GM23338 (cell line): ENCODE measurements around the gene TMEM231. TPM values are rescaled to one million over a fixed set of nuclear protein-coding genes. Genes with fewer than 3 reads are reported as not detected.

ENCODE experiments used
- ATAC-seq: fragments of 200-7000 bp; cut with Tn5 transposase; 3 replicates; pipeline ENCODE4 v1.9.1; 2020
- DNase-seq: peaks from one replicate; pipeline ENCODE4 v3.0.0-alpha.2; 2015; ENCODE audit warnings: low spot score
- H2AFZ ChIP-seq: fragments of 200-600 bp; sonication (generic); 2 replicates; pipeline ENCODE4 v1.8.0; 2016; ENCODE audit warnings: antibody characterized with exemption, mild to moderate bottlenecking, moderate library complexity
- H3F3A ChIP-seq: fragments of 200-600 bp; sonication (generic); replicated peaks from 2 replicates; pipeline ENCODE4 v1.8.0; 2017; ENCODE audit warnings: antibody characterized with exemption, mixed run types, low read depth
- H3K27ac ChIP-seq: fragments of 200-600 bp; sonication (generic); 2 replicates; pipeline ENCODE4 v1.6.1; 2016; ENCODE audit warnings: low read depth
- H3K27me3 ChIP-seq: fragments of 200-600 bp; sonication (generic); 2 replicates; pipeline ENCODE4 v1.8.0; 2016; ENCODE audit warnings: mild to moderate bottlenecking, mixed run types, moderate library complexity; ENCODE audit not compliant: insufficient read depth
- H3K36me3 ChIP-seq: fragments of 200-600 bp; sonication (generic); 2 replicates; pipeline ENCODE4 v1.8.0; 2016; ENCODE audit warnings: mild to moderate bottlenecking; ENCODE audit not compliant: insufficient read depth
- H3K4me1 ChIP-seq: fragments of 200-600 bp; sonication (generic); 2 replicates; pipeline ENCODE4 v1.8.0; 2016; ENCODE audit warnings: mild to moderate bottlenecking, moderate library complexity; ENCODE audit not compliant: insufficient read depth
- H3K4me2 ChIP-seq: fragments of 200-600 bp; sonication (generic); 2 replicates; pipeline ENCODE4 v1.7.1; 2017; ENCODE audit warnings: mixed run types
- H3K4me3 ChIP-seq: fragments of 200-600 bp; sonication (generic); 2 replicates; pipeline ENCODE4 v1.6.1; 2016; ENCODE audit warnings: mixed run types
- H3K79me2 ChIP-seq: fragments of 200-600 bp; sonication (generic); replicated peaks from 2 replicates; pipeline ENCODE4 v1.8.0; 2017; ENCODE audit warnings: mild to moderate bottlenecking; ENCODE audit not compliant: insufficient read depth
- H3K9me2 ChIP-seq: fragments of 200-600 bp; sonication (generic); 2 replicates; pipeline ENCODE4 v1.8.0; 2017; ENCODE audit not compliant: insufficient read depth
- H4K20me1 ChIP-seq: fragments of 200-600 bp; sonication (generic); replicated peaks from 2 replicates; pipeline ENCODE4 v1.8.0; 2017; ENCODE audit warnings: mild to moderate bottlenecking; ENCODE audit not compliant: insufficient read depth
- H3K27ac Mint-ChIP-seq: 2 replicates; pipeline ENCODE4 v1.8.0; 2020; ENCODE audit warnings: inconsistent platforms, mild to moderate bottlenecking, moderate library complexity, mixed read lengths
- H3K27me3 Mint-ChIP-seq: 3 replicates; pipeline ENCODE4 v1.8.0; 2022; ENCODE audit warnings: low read depth, mild to moderate bottlenecking, moderate library complexity, mixed read lengths, inconsistent platforms; ENCODE audit not compliant: insufficient read depth, poor library complexity
- H3K36me3 Mint-ChIP-seq: 3 replicates; pipeline ENCODE4 v1.8.0; 2021; ENCODE audit warnings: low read depth, mild to moderate bottlenecking, inconsistent platforms, moderate library complexity, mixed read lengths
- H3K4me1 Mint-ChIP-seq: 3 replicates; pipeline ENCODE4 v1.8.0; 2020; ENCODE audit warnings: mild to moderate bottlenecking, inconsistent platforms, mixed read lengths
- H3K4me3 Mint-ChIP-seq: 3 replicates; pipeline ENCODE4 v1.8.0; 2021; ENCODE audit warnings: moderate library complexity, mild to moderate bottlenecking, inconsistent platforms, mixed read lengths
- H3K9me3 Mint-ChIP-seq: 3 replicates; pipeline ENCODE4 v1.8.0; 2020; ENCODE audit warnings: moderate library complexity, mild to moderate bottlenecking, inconsistent platforms, mixed read lengths
- CREB1 ChIP-seq: fragments of 250-450 bp; sonication (Bioruptor Pico); IDR thresholded peaks from 2 replicates; pipeline ENCODE4 v1.5.0; 2020; ENCODE audit warnings: low read depth, mild to moderate bottlenecking, moderate library complexity
- CTCF ChIP-seq, 2 experiments: fragments of 200-600 bp in 1 of 2; sonication (generic) in 1 of 2; conservative IDR thresholded peaks; 2 replicates each; pipeline versions ENCODE4 v1.5.1 to v1.6.1; 2016 to 2017; ENCODE audit warnings: antibody characterized with exemption in 2 of 2, low read depth in 2 of 2, mild to moderate bottlenecking in 2 of 2, moderate library complexity in 1 of 2
- ETS1 ChIP-seq: IDR thresholded peaks from 2 replicates; pipeline ENCODE4 v1.6.1; 2016; ENCODE audit warnings: antibody characterized with exemption
- EZH2 ChIP-seq: fragments of 200-600 bp; sonication (generic); IDR thresholded peaks from one replicate; pipeline ENCODE4 v1.8.0; 2017; ENCODE audit warnings: antibody characterized with exemption, mild to moderate bottlenecking, low read depth; ENCODE audit not compliant: unreplicated experiment
- EZH2phosphoT487 ChIP-seq: fragments of 200-600 bp; sonication (generic); IDR thresholded peaks from one replicate; pipeline ENCODE4 v1.8.1; 2018; ENCODE audit warnings: antibody characterized with exemption; ENCODE audit not compliant: unreplicated experiment
- JUNB ChIP-seq: IDR thresholded peaks from one replicate; pipeline ENCODE4 v1.6.1; 2016; ENCODE audit warnings: antibody characterized with exemption; ENCODE audit not compliant: unreplicated experiment
- NANOG ChIP-seq: IDR thresholded peaks from 2 replicates; pipeline ENCODE4 v1.6.1; 2016; ENCODE audit warnings: antibody characterized with exemption, borderline replicate concordance
- POLR2AphosphoS5 ChIP-seq: IDR thresholded peaks from 2 replicates; pipeline ENCODE4 v1.6.1; 2016; ENCODE audit warnings: antibody characterized with exemption, low read depth
- REST ChIP-seq: IDR thresholded peaks from one replicate; pipeline ENCODE4 v1.6.1; 2018; ENCODE audit warnings: antibody characterized with exemption; ENCODE audit not compliant: unreplicated experiment
- STAT1 ChIP-seq: IDR thresholded peaks from one replicate; pipeline ENCODE4 v1.6.1; 2016; ENCODE audit warnings: antibody characterized with exemption; ENCODE audit not compliant: unreplicated experiment
- ZNF114 ChIP-seq: fragments of 250-450 bp; sonication (Bioruptor Pico); IDR thresholded peaks from 2 replicates; pipeline ENCODE4 v1.5.0; 2020; ENCODE audit warnings: mild to moderate bottlenecking, moderate library complexity
- ZNF331 ChIP-seq: fragments of 250-450 bp; sonication (Bioruptor Pico); IDR thresholded peaks from 2 replicates; pipeline ENCODE4 v1.5.0; 2020; ENCODE audit warnings: low read depth, mild to moderate bottlenecking, moderate library complexity
- ZNF462 ChIP-seq: fragments of 250-450 bp; sonication (Bioruptor Pico); IDR thresholded peaks from 2 replicates; pipeline ENCODE4 v1.5.0; 2020; ENCODE audit warnings: mild to moderate bottlenecking, moderate library complexity
- polyA plus RNA-seq: library from polyadenylated mRNA; unstranded; fragments of >200 nt; fragmentation: Nextera tagmentation; extraction: Ambion mirVana; gene quantifications from 2 replicates; pipeline ENCODE4 v1.2.1, GENCODE V29; 2016
- total RNA-seq: library from RNA; depleted of rRNA; stranded (reverse); fragments of >200 nt; shearing (Covaris generic); gene quantifications from 2 replicates; pipeline ENCODE4 v1.2.3, GENCODE V29; 2014

Gene TMEM231
- total and polyA plus RNA-seq, 2 experiments from 2014 or later: 5.3 to 19.9 TPM

GRCh38 chr16:75502916-75503605 is 53.0 kb downstream of the TMEM231 start:
- no peak overlapping the region for H3K4me3 ChIP-seq
- Mint-ChIP-seq H3K9me3 (no peaks in the 10 kb centered on the region), H3K4me1 (peaks cover 3% of the 10 kb centered on the region; the same call in 1 of the 3 replicates), H3K36me3 (no peaks in the 10 kb centered on the region), H3K27ac (no peak overlapping the region), H3K27me3 (no peaks in the 10 kb centered on the region), H3K4me3 (no peak overlapping the region)
- DNase-seq (no peak), ATAC-seq (no peak)
- H3K36me3 ChIP-seq: no peaks in the 10 kb centered on the region
- H2AFZ ChIP-seq: no peak overlapping the region
- no peak for TF ChIP-seq CTCF (conservative IDR thresholded peaks at IDR 0.05; ENCODE audit: low read depth in 2 of 2)
- no peak for TF ChIP-seq ZNF462 (CRISPR knock-in tag)
- TF ChIP-seq NANOG: no peak
- no peak for TF ChIP-seq STAT1
- no peak for TF ChIP-seq ZNF114 (CRISPR knock-in tag)
- no peak for TF ChIP-seq EZH2phosphoT487
- TF ChIP-seq JUNB: no peak
- no peak for TF ChIP-seq CREB1 (CRISPR knock-in tag)
- no peak for TF ChIP-seq ZNF331 (CRISPR knock-in tag)
- no peak for TF ChIP-seq EZH2
- no peak for TF ChIP-seq POLR2AphosphoS5
- no peak for TF ChIP-seq REST
- no peak for TF ChIP-seq ETS1
- no peaks in the 10 kb centered on the region for H3F3A ChIP-seq
- no peak overlapping the region for H3K27ac ChIP-seq
- no peak overlapping the region for H3K4me2 ChIP-seq
- no peaks in the 10 kb centered on the region for H3K9me2 ChIP-seq
- H3K79me2 ChIP-seq: no peaks in the 10 kb centered on the region
- no peaks in the 10 kb centered on the region for H3K27me3 ChIP-seq
- no peaks in the 10 kb centered on the region for H3K4me1 ChIP-seq
- no peaks in the 10 kb centered on the region for H4K20me1 ChIP-seq
